ENCODE results near the gene SERPINE1.

The SERPINE1 gene

DNA sequence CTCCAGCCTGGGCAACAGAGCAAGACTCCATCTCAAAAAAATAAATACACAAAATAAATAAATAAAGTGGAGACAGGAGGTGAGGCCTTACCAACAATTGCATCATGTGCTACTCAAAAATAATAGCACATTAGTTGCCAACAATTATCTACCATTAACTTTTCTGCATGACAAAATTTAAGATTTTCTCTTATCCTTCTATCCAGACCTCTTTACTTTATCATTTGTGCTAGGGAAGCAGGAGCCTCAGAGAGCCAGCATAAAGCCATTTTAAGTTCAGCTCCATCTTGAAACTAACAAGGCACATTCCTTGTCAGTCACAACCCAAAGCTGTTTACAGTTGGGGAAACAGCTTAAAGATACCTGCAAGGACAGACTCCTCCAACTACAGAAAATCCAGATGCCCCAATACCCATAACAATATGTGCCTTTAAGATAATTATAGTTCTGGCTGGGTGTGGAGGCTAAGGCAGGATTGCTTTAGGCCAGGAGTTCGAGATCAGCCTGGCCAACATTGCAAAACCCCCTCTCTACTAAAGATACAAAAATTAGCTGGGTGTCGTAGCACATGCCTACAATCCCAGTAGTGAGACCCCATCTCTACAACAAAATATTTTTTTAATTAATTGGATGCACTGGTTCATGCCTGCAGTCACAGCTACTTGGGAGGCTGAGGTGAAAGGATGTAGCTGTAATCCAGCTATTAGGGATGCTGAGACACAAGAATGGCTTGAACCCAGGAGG is 25.2 kb downstream of the SERPINE1 start:
- in situ Hi-C loops (cut with MboI; ENCODE audit: low sequenced_read_pairs), result no loop called here

DNA sequence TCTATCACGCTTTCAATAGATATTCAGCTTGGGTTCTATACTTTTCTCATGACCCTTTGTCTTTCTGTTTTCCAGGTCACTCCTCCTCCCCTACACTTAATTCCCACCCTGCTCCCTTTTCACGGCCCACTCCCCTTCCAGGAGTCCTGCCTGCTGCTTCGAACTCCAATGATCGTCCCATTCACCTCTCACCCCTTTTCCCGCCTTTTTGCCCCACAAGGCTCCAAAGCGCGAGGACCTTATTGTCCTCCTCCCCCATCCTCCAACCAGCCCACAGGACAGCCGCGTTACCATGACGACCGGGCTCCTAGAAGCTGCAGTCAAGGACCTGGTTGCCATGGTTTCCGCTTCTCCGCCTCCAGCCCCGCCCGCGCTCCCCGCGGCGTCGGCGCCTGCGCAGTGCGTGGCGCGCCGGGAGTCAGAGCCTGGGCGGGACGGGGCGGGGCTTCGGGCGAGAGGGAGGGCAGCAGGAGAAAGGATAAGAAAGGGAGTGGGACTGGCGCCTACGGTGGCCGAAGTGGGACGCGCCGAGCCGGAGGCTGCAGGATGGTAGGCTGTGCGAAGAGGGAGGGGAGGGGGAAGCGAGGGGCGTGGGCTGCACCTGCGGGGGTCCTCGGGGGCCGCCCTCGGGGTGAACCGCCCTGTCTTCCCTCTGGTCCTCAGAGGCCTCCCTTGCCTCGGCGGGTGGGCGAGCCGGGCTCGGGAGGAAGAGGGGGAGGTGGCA is 27.2 kb downstream of the SERPINE1 start, which contains the start of gene AP1S1:
AP1S1 (plus strand) TSS at position 508 of the 724 bp plus-strand sequence; CDS start at position 547, 39 bp downstream.
- in situ Hi-C loops (cut with MboI; ENCODE audit: low sequenced_read_pairs), result no loop called here

DNA sequence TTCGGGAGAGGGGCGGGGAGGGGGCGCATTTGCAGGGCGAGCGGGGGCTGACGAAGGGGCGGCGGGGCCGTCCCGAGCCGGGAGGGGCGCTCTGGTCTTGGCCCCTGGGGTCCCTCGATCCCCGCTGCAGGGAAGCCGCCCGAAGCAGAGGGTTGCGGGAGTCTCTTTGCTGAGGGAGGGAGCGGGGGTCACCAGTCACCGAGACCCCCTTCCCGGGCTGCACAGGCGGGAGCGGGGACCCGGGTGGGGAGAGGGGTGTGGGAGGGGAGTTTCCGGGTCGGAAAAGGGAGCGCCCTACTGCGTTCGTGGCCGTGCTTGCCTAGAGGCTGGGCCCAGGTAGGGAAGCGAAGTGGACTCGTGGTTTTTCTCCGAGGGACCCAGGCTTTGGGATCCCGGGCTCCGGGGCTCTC is 27.8 kb downstream of the SERPINE1 start:
- in situ Hi-C loops (cut with MboI; ENCODE audit: low sequenced_read_pairs), result no loop called here

DNA sequence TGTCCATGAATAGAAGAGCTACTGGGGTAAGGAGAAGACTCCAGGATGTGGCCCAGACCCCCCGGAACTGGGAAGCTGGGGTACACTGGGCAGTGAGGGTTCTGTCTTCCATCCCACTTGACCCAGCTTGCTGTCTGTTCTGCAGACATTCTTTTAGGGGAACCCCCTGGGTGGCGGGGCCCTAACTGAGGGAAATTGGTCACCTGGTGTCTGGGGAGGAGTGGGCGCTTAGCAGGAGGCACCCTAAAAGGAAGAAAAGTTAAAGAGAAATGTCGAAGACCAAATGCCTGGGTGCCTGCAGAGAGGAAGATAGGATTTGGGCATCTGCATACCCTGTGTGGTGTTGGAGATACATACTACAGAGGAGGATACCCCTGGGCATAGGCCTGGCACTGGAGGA is 28.4 kb downstream of the SERPINE1 start:
- in situ Hi-C loops (cut with MboI; ENCODE audit: low sequenced_read_pairs), result no loop called here

DNA sequence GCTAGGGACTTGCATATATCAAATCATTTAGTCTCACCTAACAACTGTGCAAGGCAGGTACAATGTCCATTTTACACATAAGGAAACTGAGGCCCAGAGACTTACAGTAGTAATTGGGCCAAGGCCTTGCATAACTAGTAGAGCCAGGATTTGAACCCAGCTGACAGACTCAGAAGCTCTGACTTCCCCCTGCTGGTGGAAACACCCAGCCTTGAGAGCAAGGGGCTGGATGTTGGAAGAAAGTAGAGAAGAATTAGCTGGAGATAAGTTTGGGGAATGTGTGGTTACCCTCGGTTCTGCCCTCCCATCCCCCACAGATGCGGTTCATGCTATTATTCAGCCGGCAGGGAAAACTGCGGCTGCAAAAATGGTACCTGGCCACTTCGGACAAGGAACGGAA is 29.4 kb downstream of the SERPINE1 start:
- in situ Hi-C loops (cut with MboI; ENCODE audit: low sequenced_read_pairs), result no loop called here

DNA sequence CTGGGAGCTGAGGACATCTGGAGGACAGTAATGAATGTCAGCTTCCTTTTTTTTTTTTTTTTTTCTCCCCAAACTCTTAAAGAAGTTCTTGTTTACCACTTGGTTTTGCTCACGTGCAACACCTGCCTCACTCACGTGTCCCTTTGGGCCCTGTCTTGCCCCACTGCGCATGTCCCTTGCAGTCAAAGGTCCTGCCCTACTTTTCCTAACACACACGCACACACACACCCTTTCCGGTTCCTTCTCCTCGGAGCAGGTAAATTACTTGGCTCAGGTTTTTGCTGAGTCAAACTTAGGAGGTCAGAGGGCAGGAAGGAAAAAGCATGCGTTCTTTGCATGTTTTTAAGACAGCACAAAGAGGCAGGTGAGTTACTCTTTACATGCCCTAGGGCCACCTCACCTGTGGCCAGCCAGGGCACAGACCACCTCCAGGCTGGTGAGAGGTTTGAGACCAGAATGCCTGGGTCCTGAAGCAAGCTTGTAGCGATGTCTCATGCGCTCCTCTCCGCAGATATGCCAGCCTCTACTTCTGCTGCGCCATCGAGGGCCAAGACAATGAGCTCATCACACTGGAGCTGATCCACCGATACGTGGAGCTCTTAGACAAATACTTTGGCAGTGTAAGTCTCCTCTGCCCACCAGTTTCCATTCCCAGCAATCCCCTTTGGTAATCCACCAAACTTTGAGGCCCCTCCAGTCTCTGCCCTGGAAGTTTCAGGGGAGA is 30.1 kb downstream of the SERPINE1 start:
- in situ Hi-C loops (cut with MboI; ENCODE audit: low sequenced_read_pairs), result no loop called here

DNA sequence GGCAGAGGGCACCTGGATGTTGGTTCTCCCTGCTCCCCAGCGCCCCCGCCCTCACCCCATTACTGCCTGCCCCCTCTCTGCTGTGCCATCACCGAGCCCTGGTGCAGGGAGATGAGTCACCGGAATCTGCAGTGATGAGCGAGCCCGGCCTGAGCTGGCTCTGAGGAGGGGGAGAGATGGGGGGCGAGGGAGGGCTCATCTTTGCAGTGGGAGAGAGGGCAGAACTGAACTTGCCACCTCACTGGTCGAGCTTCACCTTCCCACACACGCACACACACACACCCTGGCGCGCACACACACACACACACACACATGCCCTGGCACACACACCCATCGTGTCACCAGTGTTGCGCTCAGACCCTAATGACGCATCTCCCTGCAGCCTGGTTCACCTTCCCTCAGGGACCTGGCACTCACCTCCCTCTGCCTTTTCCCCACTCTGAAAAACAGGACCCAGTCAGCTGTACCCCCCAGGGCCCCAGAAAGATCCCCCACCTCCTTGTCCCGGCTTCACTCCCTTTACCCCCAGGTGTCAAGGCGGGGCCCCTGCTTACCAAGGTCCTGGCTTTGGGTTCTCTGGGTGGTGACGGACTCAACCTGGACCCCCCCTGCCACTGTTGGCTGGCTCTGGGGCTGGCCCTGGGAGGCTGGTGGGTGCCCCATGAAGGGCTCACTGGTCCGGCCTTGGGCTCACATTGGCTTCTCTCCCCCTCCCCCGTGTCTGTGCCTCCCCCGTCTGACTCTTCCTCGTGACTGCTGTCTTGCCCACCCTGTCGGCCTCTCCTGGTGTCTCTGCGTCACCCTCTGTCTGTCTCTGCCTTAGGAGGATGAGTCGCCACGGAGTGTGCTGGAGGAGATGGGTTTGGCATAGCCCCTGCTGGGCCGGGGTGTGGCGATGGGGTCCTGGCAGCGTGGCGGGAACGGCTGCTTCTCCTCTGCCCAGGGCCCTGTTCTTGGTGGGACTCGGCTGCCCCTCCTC is 33.1 kb downstream of the SERPINE1 start:
- in situ Hi-C loops (cut with MboI; ENCODE audit: low sequenced_read_pairs), result no loop called here

DNA sequence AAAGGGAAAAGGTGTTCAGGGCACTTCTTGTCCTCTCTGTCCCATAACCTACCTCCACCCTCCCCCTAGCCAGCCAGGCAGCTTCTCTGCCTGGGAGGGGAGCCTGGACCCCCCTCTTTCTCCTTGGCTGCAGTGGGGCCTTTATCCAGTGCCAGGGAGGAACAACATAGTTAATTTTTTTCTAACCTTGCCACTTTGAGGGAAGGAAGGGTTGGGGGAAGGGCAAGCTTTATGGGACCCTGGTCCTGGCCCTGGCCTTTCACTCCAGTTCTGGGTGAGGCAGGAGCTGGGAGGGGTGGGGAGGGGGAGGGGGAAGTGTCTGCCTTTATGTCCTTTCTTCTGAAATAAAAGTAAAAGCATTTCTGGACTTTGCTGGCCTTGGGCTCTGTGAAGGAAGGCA is 34.0 kb downstream of the SERPINE1 start:
- in situ Hi-C loops (cut with MboI; ENCODE audit: low sequenced_read_pairs), result no loop called here

DNA sequence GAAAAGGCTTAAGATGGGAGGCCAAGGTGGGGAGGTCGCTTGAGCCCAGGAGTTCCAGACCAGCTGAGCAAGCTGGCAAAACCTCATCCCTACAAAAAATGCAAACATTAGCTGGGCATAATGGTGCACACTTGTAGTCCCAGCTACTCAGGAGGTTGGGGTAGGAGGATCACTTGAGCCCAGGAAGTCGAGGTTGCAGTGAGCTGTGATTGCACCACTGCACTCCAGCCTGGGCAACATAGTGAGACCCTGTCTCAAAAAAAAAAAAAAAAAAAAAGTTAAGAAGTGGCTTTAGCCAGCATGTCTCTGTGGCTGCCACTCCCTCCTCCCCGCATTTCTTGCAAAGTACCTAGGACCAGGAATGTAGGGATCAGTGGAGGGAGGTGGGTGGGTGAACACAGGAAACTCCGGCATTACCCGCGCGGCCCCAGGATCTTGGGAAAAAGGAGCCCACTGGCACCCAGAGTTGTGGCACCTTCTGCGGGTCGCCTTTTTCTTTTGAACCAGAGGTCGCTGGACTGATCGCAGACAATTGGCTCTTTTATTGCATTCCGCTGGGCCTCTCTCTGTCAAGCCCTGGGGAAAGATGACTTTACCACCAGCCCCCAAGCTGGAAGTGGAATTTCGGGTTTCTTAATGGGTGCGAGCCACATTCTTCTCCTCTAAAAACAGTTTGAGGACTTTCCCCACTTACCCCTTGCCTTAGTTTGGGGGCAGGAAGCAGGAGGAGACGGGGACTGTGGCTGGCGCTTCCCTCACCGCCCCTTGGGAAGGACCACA is 35.0 kb downstream of the SERPINE1 start:
- in situ Hi-C loops (cut with MboI; ENCODE audit: low sequenced_read_pairs), result no loop called here

DNA sequence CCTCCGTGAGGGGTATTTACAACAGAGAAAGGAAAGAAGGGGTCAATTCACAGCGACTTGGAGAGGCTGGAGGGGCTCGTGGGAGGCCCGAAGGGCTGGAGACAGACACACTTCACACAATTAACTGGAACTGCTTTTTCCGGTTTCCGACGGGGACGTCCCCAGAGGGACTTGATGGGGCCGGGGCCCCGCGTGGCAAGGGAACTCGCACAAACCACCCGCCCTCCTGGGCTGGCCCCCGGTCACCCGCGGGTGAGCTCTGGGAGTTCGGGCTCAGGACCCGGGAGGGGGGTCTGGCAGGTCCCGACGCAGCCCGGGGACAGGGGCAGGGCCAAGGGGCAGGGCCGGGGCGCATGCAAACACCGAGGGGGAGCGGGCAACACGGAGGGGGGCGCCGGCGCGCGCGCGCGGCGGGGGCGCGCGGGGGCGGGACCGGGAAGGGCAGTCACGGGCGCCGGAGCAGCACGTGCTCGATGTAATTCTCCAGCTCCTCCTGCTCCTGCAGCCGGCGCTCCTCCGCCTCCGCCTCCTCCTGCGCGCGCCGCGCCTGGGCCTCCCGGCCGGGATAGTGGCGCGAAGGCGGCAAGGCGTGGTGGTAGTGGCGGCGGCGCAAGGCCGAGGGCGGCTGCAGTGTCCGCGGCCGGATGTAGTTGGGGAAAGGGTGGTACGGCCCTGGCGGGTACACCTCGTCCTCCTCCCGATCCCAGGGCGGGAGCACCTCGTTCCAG is 35.8 kb downstream of the SERPINE1 start:
- in situ Hi-C loops (cut with MboI; ENCODE audit: low sequenced_read_pairs), result no loop called here

DNA sequence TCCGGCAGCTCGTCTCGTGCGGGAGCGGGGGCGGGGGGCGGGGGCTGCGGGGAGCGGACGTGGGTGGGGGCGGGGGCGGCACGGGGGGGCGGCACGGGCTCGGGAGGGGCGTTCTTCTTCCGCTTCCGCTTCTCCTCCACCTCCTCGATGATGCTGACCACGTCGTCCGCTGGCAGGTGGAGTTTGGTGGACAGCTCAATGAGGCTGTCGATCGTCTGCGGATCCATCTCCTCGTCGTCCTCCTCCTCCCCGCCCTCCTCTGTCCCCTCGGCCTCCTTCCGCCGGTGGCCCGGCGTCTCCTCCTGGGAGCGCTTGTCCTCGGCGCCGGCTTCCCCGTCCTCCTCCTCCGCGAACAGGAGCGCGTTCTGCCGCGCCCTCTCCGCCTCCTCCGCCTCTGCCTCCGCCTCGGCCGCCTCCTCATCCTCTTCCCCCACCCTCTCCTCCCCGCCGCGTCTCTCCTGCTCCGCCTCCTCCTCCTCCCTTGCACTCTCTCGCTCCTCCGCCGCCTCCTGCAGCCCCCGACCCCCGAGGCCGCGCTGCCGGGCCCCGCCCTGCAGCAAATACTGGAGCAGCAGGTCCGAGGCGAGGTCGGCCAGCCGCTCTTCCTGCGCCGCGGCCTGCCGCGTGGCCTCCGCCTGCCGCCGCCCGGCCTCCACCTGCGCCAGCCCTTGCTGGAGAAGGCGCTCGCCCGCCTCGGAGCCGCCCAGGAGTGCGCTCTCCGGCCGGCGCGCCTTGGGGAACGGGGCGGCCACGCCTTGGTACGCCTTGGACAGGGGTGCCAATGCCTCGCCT is 36.6 kb downstream of the SERPINE1 start:
- in situ Hi-C loops (cut with MboI; ENCODE audit: low sequenced_read_pairs), result no loop called here

DNA sequence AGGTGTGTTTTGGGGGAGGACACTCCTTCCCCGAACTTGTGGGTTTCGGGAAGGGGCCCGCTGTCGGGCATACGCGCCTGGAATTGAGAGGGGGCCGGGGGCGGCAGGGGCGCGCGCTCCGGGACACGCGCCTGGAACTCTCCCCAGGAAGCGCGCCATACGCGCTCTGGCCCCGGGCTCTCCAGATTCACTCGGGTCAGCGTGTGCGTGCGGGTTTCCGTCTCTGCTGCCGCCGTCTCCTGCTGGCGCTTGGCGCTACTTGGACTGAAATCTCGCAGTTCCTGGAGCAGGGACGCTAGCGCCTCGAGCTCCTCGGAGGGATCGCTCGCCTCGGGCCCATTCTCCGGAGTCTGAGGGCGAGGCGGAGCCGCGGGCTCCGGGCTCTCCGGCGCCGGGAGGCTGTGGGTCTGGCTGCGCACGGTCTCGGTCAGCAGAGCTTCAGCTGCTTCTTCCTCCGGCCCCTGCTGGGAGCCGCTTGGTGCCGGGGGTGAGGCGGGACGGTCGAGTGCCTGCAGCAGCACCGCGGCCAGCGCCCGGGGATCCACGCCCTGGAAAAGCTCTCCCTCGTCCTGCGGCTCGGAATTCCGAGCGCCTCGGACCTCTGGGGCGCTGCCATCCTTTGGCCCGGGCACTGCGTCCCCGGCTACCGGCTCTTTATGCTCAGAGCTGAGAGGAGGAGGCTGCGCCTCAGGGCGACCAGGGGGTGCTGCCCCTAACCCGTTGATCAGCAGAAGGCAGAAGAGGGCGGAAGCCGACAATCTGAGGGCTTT is 37.4 kb downstream of the SERPINE1 start:
- in situ Hi-C loops (cut with MboI; ENCODE audit: low sequenced_read_pairs), result no loop called here

DNA sequence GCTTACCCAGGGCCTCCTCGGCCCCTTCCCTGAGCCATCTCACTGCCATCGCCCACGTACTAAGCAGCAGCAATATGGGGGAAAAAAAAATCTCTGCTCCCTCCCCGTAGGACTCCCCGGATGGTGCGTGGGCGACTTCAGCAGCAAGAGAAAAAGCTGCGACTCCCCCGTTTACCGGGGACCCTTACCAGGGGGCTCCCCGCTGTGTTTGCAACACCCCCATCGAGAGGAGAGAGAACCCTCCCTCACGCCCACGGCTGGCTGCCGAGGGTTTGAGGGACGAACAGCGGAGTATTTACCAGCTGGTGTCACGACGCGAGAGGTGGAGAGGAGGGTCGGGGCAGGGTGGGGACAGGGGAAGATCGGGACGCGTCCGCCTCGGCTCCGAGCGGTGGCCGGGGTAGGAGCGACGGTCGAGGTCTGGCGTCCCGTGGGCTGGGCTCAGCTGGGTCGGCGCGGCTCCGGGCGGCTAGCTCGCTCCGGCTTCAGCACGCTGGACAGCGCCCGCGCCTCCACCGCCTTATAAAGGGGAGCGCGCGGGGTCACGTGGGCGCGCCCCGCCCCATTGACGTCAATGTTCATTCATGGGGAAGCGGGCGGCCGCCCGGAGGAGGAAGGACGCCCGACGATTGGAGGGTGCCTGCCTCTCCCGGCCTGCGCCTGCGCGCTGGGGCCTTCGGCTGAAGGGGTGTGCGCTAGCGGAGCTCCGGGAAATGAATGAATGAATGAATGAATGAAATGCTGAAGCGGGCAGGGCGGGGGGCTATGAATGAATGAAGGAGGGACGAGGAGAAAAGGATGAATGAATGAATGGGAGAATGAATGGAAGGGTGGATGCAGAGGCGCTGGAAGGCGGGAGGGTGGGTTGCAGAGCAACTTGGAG is 38.4 kb downstream of the SERPINE1 start, which contains the start of gene VGF:
VGF (minus strand) TSS at position 495 of the 883 bp plus-strand sequence. CDS start 726 bp downstream, outside the sequence.
- in situ Hi-C loops (cut with MboI; ENCODE audit: low sequenced_read_pairs), result no loop called here

DNA sequence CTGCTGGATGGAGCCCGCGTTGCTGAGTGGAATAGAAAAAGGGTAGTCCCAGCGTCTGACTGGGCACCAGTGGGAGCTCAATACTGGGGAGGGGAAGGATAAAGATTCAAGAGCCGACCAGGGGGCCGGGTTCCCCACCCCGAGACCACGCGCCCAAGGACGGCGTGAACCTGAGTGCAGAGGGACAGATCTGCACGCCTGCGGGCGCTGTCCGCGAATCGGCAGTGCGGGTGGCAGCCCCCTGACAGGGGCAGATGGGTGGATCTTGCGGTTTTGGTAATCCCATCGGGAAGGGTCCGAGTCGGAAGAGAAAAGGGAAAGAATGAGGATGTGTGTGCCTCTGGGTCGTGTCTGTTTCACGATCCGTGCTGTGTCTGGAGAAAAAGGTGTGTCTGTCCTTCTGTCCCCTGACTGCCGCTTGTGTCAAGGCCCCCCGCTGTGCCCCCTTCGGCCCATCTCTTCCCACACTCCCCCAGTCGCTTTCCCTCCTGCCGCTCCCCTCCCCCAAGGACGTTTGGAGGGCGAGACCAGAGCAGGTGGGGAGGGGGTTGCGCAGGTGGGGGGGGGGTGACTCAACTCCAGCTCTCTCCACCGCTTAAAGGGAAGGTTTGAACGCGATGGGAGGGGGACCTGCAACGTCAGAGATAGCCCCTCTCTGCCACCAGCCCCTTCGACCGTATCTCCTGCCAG is 39.2 kb downstream of the SERPINE1 start:
- in situ Hi-C loops (cut with MboI; ENCODE audit: low sequenced_read_pairs), result no loop called here

DNA sequence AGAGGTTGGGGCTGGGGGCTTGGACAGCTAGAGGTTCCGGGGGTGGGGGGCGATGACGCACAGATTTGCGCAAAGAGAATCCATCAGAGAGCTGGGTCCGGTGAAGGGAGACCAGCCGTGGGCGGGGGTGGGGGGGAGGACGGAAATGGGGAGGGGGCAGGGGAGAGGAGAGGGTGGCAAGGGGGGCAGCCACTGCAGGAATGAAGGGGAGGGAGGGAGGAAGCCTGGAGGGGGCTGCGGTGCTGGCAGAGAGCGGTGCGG is 39.7 kb downstream of the SERPINE1 start:
- in situ Hi-C loops (cut with MboI; ENCODE audit: low sequenced_read_pairs), result no loop called here
